Glutamatergic neuron (in vitro differentiated cells): ENCODE measurements around the gene LMO1. TPM values are rescaled to one million over a fixed set of nuclear protein-coding genes. Genes with fewer than 3 reads are reported as not detected.

Source experiments
- DNase-seq: peaks from one replicate; pipeline ENCODE4 v3.0.0; 2022
- H3K27ac Mint-ChIP-seq: one replicate; pipeline ENCODE4 v1.8.0; 2020; ENCODE audit warnings: mild to moderate bottlenecking, mixed read lengths, inconsistent platforms; ENCODE audit not compliant: unreplicated experiment
- H3K27me3 Mint-ChIP-seq: one replicate; pipeline ENCODE4 v1.8.0; 2020; ENCODE audit warnings: mild to moderate bottlenecking, moderate library complexity, mixed read lengths, inconsistent platforms; ENCODE audit not compliant: unreplicated experiment
- H3K36me3 Mint-ChIP-seq: one replicate; pipeline ENCODE4 v1.8.0; 2020; ENCODE audit warnings: mild to moderate bottlenecking, mixed read lengths, inconsistent platforms; ENCODE audit not compliant: unreplicated experiment
- H3K4me1 Mint-ChIP-seq: one replicate; pipeline ENCODE4 v1.8.0; 2020; ENCODE audit warnings: mild to moderate bottlenecking, low read depth, mixed read lengths, inconsistent platforms; ENCODE audit not compliant: unreplicated experiment
- H3K4me3 Mint-ChIP-seq: one replicate; pipeline ENCODE4 v1.8.0; 2020; ENCODE audit warnings: mild to moderate bottlenecking, mixed read lengths, inconsistent platforms; ENCODE audit not compliant: unreplicated experiment
- H3K9me3 Mint-ChIP-seq: one replicate; pipeline ENCODE4 v1.8.0; 2020; ENCODE audit warnings: mild to moderate bottlenecking, moderate library complexity, mixed read lengths, inconsistent platforms; ENCODE audit not compliant: unreplicated experiment
- CTCF ChIP-seq: fragments of 200-600 bp; sonication (generic); IDR thresholded peaks from one replicate; pipeline ENCODE4 v1.5.0; 2021; ENCODE audit not compliant: partially characterized antibody, unreplicated experiment
- total RNA-seq: library from RNA; stranded (reverse); fragmentation: NEBNext Ultra II Directional; extraction: Animal tissue kit (Norgen Biotek cat#: 25700); gene quantifications from one replicate; pipeline ENCODE4 v1.2.1, GENCODE V29; 2021; ENCODE audit not compliant: unreplicated experiment

The LMO1 gene
- total RNA-seq, 1 donor from 2014 or later = 5.7 TPM

GRCh38 chr11:8281266-8281665 lies 17.6 kb upstream of the LMO1 start:
- Mint-ChIP-seq H3K27ac (no peak overlapping the region), H3K36me3 (no peaks in the 10 kb centered on the region), H3K9me3 (peaks cover 8% of the 10 kb centered on the region), H3K4me1 (peaks cover 8% of the 10 kb centered on the region), H3K27me3 (peaks cover 8% of the 10 kb centered on the region), H3K4me3 (no peak overlapping the region)
- no peak for TF ChIP-seq CTCF
- no peak for DNase-seq

- peaks cover 2% of the 10 kb centered on the region for H3K27me3 Mint-ChIP-seq
- no peak overlapping the region for H3K27ac Mint-ChIP-seq
- H3K4me1 Mint-ChIP-seq = no peaks in the 10 kb centered on the region
- H3K36me3 Mint-ChIP-seq = peaks cover 5% of the 10 kb centered on the region
- peaks cover 12% of the 10 kb centered on the region for H3K9me3 Mint-ChIP-seq
- no peak for DNase-seq
- no peak overlapping the region for H3K4me3 Mint-ChIP-seq
- no peak for TF ChIP-seq CTCF
Observed at GRCh38 chr11:8277691-8278090, 14.0 kb upstream of the LMO1 start.

- Mint-ChIP-seq H3K4me3 (no peak overlapping the region), H3K27me3 (peaks cover 2% of the 10 kb centered on the region), H3K4me1 (no peaks in the 10 kb centered on the region), H3K27ac (no peak overlapping the region), H3K9me3 (peaks cover 12% of the 10 kb centered on the region), H3K36me3 (peaks cover 5% of the 10 kb centered on the region)
- no peak for DNase-seq
- no peak for TF ChIP-seq CTCF
Observed at GRCh38 chr11:8276528-8276927, 12.8 kb upstream of the LMO1 start.

- H3K27me3 Mint-ChIP-seq = peaks cover 18% of the 10 kb centered on the region
- no peak for DNase-seq
- peaks cover 5% of the 10 kb centered on the region for H3K36me3 Mint-ChIP-seq
- H3K4me1 Mint-ChIP-seq = peaks cover 2% of the 10 kb centered on the region
- no peak overlapping the region for H3K4me3 Mint-ChIP-seq
- H3K27ac Mint-ChIP-seq = no peak overlapping the region
- H3K9me3 Mint-ChIP-seq = peaks cover 12% of the 10 kb centered on the region
- TF ChIP-seq CTCF = no peak
Observed at GRCh38 chr11:8273287-8273686, 9.6 kb upstream of the LMO1 start.

GRCh38 chr11:8271106-8271886 lies 7.6 kb upstream of the LMO1 start:
- Mint-ChIP-seq H3K4me3 (no peak overlapping the region), H3K4me1 (peaks cover 2% of the 10 kb centered on the region), H3K36me3 (peaks cover 5% of the 10 kb centered on the region), H3K9me3 (peaks cover 10% of the 10 kb centered on the region), H3K27me3 (peaks cover 23% of the 10 kb centered on the region), H3K27ac (no peak overlapping the region)
- no peak for DNase-seq
- no peak for TF ChIP-seq CTCF
